KOPT-K1 (cell line): ENCODE measurements around the gene ALDH1A1.

Source experiments
- H3K27ac ChIP-seq: fragments of 200-600 bp; sonication (generic); 2 replicates; pipeline ENCODE4 v1.5.1; 2016; ENCODE audit warnings: antibody characterized with exemption, mild to moderate bottlenecking, low read depth, low read length; ENCODE audit not compliant: poor library complexity, severe bottlenecking
- H3K36me3 ChIP-seq: fragments of 200-600 bp; sonication (generic); 2 replicates; pipeline ENCODE4 v1.5.1; 2017; ENCODE audit warnings: antibody characterized with exemption, mild to moderate bottlenecking, low read length, moderate library complexity; ENCODE audit not compliant: insufficient read depth
- H3K9me3 ChIP-seq: fragments of 200-600 bp; sonication (generic); 2 replicates; pipeline ENCODE4 v1.5.1; 2017; ENCODE audit warnings: antibody characterized with exemption, low read length, mild to moderate bottlenecking; ENCODE audit not compliant: insufficient read depth, poor library complexity, severe bottlenecking

ALDH1A1 gene

DNA sequence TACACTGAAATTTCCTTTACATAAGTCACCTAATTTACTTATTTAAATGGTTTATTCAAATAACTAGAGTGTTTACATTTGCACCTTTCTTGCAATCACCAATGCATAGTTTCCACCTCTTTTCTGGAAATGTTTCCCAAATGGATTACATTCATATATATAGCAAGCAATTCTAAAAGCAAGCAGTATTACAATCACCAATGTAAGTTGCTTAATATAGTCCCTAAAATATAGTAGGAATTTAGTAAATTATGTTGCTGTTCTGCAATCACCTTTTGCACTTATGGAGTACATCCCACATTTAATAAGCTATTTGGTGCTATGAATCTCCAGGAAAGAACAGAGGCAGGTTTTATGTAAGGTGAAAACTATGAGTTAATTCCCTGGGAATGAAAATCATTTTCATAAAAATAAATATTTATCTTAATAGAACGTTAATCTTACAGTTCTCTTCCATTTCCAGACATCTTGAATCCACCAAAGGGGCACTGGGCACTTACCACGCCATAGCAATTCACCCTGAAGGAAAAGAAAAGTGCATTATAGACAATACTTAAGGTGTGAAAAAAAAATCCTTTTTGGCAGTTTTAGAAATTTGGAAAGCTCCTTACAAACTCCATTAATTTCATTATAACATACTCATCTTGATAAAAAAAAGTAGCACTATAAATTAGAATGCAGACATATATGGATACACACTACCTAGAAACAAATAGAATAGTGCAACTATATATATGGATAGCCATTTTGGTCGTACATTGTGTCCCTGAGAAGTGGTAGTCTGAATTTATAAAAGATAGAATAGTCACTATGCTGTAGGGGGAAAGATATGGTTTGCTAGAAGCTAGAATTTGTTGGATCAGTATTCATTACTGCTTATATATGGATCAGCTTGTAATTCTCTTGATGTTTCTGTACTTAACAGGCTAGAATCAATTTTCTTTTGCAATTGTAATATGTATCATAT, 47.1 kb downstream of the ALDH1A1 start:
- H3K9me3 ChIP-seq, result no peaks in the 10 kb centered on the region
- no peak overlapping the region for H3K27ac ChIP-seq
- no peaks in the 10 kb centered on the region for H3K36me3 ChIP-seq

DNA sequence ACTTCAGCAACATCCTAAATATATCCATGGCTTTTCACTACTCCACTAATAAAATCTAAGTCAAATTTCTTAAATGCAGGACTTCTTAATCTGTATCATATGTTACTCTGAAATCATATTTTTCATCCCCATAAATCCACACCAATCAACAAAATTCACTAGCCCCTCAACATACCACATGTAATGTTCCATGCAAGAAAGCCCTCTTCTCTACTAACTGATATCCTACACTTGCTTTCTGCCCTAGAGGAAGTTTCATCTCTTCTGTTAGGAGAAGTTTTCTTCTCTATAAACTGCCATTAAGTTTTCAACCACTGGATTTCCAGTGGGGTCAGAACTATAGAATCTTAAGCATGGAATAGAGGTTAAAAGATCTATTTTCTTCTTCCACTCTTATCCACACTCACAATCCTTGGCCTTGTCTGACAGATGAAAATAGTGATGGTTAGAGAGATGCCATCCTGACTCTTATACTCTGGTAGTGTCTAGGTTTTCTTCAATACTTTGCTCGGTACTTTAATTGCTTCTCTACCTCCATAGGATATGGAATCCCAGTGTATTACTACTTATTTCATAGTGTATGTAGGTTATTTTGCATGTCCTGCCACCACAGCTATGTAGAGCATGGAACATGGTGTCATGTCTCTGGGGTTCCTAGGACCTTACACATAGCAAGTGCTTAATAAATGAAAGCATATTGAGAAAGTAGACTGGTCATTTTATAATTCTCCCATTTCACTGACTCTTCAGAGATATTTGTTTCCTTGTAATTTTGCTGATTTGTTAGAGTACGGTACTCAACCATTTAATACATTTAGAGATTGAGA, 48.4 kb downstream of the ALDH1A1 start:
- H3K9me3 ChIP-seq, result no peaks in the 10 kb centered on the region
- H3K27ac ChIP-seq, result no peak overlapping the region
- H3K36me3 ChIP-seq, result no peaks in the 10 kb centered on the region

DNA sequence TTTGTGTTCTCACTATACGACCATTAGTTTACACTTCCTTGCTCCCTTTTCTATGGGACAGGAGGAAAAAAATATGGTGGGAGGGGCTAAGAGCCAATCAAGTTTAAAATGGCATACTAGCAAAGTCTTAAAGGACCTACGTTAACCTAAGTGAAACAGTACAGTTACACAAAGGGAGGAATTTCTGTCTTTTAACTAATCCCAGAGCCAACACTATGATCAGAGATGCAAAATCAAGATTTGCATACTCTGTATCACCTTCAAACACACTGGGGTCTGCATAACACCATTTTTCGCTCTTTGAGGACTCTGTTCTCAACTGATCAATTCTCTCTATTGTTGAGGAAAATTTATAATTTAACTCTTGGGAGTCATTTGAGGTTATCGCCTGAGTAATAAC, 49.8 kb downstream of the ALDH1A1 start:
- Histone ChIP-seq H3K9me3 (no peaks in the 10 kb centered on the region), H3K36me3 (no peaks in the 10 kb centered on the region), H3K27ac (no peak overlapping the region)

DNA sequence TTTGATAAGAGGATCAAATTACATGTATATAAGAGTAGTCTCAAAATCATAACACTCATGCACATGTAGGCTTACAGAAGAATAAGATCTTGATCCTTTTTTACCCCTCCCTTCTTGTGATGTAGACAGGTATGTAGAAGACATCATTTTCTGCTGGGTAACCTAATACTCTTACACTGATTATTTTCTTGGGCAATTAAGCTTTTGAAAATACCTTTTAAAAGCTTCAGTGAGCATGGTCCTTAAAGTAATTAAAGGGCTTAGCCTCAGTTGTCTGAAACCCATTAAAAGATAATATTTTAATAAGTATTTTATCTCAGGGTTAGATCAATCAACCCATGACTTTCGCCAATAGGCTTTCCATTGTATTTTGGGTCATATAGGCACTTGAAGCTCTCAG, 50.6 kb downstream of the ALDH1A1 start:
- H3K36me3 ChIP-seq, result no peaks in the 10 kb centered on the region
- no peaks in the 10 kb centered on the region for H3K9me3 ChIP-seq
- H3K27ac ChIP-seq, result no peak overlapping the region

DNA sequence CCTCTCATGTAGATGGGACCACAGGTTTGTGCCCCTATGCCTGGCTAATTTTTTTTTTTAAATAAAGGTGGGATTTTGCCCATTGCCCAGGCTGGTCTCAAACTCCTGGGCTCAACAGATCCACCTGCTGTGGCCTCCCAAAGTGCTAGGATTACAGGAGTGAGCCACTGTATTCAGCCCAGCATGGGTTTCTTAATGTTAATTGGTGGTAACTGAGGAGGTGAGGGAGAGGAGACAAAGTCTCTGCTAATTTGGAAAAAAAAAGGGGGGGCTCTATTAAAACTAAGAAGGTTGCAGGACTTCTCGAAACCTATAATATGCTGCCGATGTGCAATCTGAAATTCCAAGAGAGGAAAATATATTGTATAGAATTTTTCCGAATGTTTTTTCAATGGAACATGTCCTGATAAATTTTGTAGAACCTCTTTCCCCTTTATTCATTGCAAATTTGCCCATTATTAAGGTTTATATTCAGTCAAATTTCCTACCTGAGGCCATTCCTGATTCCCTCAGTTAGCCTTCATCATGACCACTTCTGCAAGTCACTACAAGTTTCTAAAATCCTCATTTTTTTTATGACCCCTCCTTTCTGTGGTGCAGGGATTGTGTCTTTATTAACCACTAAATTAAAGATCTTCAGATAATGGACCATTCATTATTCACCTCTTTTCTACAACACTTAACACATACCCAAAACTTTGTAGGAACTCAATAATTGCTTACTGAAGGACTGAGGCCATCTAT, 52.9 kb downstream of the ALDH1A1 start:
- Histone ChIP-seq H3K36me3 (no peaks in the 10 kb centered on the region), H3K9me3 (no peaks in the 10 kb centered on the region), H3K27ac (no peak overlapping the region)

DNA sequence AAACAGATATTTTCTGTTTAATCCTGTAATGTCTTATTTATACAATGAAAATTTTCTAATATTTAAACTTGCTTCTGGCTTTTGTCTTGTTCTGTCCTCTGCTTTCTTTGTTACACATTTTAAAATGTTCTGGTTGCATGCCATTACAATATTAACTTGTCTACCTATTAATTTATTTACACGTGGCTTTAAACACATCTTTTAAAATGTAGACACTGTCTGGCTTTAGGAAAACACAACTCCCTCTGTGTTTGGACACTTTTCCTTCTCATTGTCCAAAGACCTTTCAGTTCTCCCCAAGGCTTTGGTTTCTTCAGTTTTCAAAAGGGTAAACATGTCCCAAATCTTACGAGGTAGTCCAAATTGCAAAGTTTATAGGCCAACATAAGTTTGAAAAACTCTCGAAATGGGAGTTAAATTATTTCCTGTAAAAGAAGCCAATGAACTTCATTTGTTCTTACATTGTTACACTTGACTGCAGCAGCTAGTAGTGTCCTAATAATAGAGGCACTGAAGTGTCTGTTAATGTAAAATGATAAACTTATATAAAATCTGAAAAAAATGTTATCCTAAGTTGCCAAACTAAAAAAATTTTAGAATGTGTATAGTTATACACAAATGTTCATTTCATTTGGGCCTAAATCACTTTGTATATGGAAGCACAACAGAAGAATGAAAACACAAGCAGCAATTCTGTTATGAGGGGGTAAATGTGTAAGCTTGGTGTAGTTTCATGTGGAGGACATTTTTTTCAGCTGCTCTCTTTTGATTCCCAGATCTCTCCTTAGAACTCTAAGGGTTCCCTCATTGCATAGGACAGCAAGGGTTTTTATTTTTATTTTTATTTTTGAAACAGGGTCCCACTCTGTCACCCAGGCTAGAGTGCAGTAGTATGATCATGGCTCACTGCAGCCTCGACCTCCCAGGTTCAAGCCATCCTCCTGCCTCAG, 53.8 kb downstream of the ALDH1A1 start:
- Histone ChIP-seq H3K9me3 (no peaks in the 10 kb centered on the region), H3K36me3 (no peaks in the 10 kb centered on the region), H3K27ac (no peak overlapping the region)

DNA sequence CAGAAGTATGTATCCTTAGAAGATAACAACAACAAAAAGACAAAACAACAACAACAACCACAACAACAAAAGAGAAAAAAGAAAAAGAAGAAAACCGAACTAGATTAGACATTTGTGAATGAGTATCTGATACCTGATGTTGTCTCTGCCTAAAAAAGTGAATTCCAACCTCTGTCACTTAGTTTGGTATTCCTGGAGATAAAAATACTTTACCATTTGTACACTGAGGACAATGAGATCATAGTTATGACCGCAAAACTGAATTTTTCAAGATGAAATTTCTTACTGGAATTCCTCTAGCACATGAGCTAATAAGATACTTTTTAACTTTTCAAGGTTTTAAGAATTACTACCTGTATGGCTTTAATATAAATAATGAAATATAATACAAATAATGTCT, 54.5 kb downstream of the ALDH1A1 start:
- Histone ChIP-seq H3K27ac (no peak overlapping the region), H3K36me3 (no peaks in the 10 kb centered on the region), H3K9me3 (no peaks in the 10 kb centered on the region)

DNA sequence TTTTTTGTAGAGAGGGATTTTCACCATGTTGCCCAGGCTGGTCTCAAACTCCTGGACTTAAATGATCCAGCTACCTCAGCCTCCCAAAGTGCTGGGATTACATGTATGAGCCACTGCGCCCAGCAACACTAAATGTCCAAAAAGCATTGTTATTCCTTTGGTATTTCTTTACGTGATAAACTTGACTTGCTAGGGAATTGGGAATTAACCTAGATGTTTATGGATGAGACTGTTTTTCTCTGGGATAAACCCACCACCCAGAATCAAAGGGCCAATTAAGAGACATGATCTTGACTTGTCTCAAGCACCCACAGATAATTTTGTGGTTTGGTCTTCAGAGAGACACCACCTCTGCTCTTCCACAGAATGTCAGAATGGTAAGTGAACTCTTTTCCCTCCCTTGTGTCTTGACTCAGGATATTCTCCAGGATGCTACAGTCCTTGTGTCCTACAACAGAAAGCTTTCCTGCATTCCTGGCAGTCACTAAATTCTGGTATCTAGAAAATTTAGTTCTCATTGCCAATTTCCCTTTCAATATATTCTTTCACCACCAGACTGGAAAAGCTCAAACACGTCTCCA, 55.7 kb downstream of the ALDH1A1 start:
- Histone ChIP-seq H3K9me3 (no peaks in the 10 kb centered on the region), H3K27ac (no peak overlapping the region), H3K36me3 (no peaks in the 10 kb centered on the region)

DNA sequence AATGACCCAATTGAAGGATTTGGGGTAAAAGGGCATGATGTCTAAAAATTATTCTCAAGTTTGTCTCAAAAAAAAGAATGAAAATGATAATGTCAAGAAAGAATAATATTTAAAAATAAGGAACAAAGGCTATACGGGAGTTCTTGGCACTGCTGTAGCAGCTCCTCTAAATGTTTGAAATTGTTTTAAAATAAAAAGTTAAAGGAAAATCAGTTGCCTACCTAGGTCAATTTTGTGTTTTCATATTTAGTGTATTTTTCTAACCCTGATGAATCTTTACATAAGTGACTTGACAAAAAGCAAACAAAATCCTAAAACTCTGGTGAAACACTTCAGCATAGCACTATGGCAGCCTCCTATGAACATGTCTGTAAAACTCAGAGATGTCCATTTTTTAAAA, 56.4 kb downstream of the ALDH1A1 start:
- no peaks in the 10 kb centered on the region for H3K36me3 ChIP-seq
- no peaks in the 10 kb centered on the region for H3K9me3 ChIP-seq

DNA sequence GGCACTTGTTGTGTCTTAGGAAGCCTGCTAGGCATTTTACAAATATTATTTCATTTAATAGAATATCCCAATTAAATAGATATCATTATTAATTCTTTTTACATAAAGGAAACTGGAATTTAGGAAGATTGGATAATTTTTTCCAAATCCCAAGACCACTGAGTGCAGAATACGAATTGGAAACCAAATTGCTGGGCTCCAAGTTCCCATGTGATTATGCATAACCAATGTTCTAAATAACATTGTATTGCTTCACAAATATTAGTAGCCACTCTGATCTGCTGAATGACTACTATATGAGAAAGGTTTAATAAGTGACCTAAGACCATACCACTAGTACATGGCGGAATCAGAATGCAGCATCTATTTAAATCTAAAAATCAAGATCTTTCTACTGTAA, 57.7 kb downstream of the ALDH1A1 start:
- no peaks in the 10 kb centered on the region for H3K36me3 ChIP-seq
- H3K9me3 ChIP-seq, result no peaks in the 10 kb centered on the region
- H3K27ac ChIP-seq, result no peak overlapping the region

More for the DNA sequence above, 56.4 kb downstream of the ALDH1A1 start:
- no peak overlapping the region for H3K27ac ChIP-seq

DNA sequence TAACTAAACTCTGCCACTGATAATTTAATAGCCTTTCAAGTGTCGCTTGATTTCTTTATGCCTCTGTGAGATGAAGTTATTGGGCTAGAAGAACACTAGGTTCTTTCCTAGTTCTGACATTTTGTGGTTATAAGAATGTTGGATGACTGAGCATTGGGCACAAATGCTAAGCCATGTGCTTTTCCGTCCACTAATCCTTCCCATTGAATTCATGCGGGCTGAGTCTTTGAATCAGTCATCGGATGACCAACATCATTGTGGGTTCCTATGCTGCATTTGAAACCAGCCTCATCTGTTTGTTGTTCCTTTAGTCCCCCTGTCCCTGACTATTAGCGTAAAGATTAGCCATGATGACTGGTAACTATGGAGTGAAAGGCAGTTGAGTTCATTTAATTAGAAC, 58.5 kb downstream of the ALDH1A1 start:
- Histone ChIP-seq H3K36me3 (no peaks in the 10 kb centered on the region), H3K9me3 (no peaks in the 10 kb centered on the region), H3K27ac (no peak overlapping the region)

DNA sequence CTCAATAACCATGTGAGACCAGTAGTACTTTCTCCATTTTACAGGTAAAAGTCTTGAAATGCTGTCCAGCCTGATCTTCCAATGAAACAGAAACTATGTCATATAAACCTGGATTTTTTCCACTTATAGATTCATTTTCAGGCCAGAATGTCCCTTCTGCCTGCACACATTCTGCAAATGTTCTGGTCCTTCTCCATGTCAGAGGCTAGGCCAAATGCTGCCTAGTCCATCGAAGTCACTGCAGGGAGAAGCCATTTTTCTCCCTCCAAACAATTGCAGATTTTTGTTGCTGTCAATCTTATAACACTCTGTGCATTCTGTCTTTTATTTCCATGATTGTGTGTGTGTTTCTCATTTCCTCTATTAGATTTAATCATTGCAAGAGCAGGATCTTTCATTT, 59.4 kb downstream of the ALDH1A1 start:
- Histone ChIP-seq H3K27ac (no peak overlapping the region), H3K36me3 (no peaks in the 10 kb centered on the region), H3K9me3 (no peaks in the 10 kb centered on the region)

DNA sequence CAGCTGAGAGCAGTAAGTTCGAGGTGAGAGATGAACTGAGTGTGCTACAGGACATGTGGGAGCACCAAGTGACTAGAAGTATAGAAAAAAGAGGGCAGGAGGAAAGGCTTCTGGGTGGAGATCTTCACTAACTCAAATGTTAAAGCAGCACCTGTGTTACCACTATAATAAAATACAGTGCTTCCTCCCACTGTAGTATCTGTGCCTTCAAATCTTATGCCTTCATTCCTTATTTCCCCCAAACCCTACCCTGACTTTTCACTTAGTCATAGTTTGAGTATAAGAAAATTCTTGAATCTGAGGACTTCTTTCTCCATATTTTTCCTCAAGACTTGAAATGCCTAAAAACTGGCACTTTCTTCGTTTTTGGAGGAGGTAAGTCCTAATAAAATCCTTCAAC, 61.8 kb downstream of the ALDH1A1 start:
- H3K27ac ChIP-seq, result no peak overlapping the region

DNA sequence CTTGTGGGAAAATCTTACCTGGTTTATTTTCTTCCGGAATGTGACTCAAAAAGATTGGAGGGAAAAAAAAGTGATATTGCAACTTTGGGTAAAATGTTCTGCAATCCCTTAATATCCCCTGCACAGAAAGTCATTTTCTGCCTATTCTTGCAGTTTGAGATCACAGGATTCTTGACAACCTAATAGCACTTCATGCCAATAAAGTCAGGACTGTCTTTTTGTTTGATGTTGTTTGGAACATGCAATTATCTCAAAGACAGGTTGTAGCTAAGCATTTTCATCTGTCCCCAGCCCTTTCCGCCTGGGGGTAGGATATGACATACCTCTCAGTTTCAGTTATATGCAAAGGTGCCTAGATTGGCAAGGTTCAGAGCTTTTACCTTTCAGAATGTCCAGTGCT, 63.9 kb downstream of the ALDH1A1 start:
- Histone ChIP-seq H3K9me3 (no peaks in the 10 kb centered on the region), H3K27ac (no peak overlapping the region), H3K36me3 (no peaks in the 10 kb centered on the region)

More for the DNA sequence above, 61.8 kb downstream of the ALDH1A1 start:
- Histone ChIP-seq H3K9me3 (no peaks in the 10 kb centered on the region), H3K36me3 (no peaks in the 10 kb centered on the region)
